DMS79 (cell line): ENCODE data around the gene TSC22D2.
"Not testable (repeated sequence)": the region's sequence is repeated elsewhere in the genome, so short reads cannot be mapped to it uniquely, and the experiment has no call there.

Experiments used
- DNase-seq: peaks from one replicate; lab custom pipeline; 2025; lab: John Stamatoyannopoulos, UW

Gene TSC22D2

DNA sequence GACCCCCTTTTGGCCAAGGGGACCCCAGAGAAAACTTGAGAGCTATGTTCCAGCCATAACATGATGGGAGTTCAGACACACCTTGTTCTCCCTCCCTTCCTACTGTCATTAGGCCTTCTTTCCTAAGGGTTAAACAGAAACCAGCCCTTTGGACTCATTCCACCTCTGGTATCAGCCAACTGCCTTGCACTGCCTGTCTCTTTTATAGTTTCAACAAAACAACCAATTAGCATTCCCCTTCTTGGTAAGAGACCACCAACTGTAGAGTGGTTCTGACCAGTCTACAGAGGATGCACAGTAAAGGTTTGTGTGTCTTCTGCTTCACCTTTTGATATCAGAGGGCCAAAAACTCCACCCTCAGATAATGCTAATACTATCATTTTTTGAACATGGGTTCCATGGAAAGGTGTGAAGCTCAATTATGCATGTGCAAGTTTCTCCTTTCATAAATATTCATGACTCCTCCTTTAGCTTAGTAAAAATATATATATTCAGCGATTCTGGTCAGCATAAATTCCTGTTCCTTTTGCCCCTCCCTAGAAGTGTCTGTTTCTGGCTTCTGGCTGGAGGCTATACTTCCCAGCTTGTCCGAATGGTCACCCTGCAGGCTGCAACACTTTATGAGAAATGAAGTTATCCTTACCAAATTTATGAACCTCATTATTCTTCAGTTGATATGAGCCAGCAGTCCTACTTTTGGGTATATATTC is 82.3 kb downstream of the TSC22D2 start:
- DNase-seq = no peak

DNA sequence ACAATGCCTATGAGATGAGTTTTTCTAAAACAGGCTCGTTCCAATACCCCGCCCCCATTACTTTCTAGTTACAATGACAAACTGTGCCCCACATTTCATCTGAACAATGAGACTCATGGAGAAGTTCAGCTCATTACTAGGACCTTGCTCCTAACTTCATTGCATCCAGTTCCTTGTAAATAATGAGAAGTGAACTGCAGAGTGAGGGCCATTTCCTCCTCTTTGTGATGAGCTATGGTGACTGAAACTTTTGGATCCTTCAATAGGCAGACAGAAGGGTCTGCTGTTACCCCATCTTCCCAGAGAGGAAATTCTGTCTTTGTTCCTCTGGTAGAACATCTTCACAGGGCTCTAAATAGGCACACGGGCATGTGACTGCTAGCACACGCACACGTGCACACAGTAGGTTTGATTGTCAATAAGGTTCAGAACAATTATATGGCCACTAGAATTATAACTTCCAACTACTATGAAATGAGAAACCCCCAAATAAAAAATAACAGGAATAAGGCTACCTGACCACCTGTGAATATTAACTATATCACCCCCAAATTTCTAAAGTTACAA is 86.4 kb downstream of the TSC22D2 start:
- no peak for DNase-seq

DNA sequence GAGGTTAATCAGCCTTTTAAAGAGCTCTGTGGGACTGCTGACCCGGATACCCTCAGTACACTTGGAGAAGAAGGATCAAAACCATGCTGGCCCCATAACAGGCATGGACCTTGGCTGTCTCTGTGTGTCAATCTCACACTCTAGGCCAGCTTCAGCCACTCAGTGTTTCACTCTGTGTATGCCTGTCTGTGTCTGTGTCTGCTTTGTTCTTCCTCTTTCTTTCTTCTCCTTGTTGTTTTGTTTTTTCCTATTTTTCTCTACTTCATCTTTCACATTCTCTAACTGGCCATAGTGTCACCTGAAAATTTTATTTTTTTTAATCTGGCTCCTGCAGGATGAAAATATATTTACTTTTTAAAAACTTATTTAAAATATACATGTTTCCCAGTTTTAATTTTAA is 87.1 kb downstream of the TSC22D2 start:
- no peak for DNase-seq

DNA sequence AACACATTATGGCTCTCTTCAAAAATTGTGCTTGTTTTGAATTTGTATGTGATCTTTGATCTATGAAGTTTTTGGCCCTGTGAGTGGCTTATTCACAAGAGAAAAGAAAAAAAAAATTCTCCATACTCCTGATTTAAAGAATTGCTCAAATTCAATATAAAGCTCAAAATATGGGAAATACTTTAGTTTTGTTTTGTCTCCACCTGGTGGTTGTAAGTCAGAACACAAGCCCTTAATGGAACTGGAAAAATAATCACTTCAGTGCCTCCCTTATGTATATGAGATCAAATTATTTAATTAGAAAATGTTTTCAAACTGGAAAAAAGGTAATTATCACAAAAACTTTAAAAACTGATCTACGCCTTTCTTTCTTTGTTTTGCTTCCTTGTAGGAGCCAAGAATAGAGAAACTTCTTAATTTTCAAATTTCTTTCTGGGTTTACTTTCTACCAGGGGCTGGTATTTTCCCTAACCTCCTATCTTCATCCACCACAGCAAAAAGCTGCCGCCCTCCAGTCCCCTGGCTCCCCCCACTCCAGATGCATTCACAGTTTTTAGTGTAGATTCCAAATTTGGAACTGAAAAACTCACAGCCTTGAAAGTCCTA is 87.6 kb downstream of the TSC22D2 start:
- DNase-seq = no peak

DNA sequence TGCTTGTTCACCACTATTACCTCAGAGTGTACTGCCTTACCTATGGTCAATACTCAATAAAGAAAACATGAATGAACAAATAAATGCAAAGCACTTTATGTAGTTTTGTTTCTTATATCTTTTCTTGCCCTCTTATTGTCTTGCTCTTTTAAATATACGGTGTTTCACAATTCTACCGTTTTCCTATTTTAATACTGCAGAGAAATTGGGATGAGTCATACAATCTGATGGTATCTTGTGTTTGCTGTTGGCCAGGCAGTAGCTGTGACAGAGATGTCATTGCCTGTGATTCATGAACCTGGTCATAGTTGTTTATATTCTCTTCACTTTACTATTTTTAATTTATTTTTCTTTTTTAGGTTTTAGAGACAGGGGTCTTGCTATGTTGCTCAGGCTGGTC is 89.9 kb downstream of the TSC22D2 start:
- no peak for DNase-seq

GRCh38 chr3:150500960-150501359 is 92.9 kb downstream of the TSC22D2 start:
- not testable (repeated sequence) for DNase-seq

DNA sequence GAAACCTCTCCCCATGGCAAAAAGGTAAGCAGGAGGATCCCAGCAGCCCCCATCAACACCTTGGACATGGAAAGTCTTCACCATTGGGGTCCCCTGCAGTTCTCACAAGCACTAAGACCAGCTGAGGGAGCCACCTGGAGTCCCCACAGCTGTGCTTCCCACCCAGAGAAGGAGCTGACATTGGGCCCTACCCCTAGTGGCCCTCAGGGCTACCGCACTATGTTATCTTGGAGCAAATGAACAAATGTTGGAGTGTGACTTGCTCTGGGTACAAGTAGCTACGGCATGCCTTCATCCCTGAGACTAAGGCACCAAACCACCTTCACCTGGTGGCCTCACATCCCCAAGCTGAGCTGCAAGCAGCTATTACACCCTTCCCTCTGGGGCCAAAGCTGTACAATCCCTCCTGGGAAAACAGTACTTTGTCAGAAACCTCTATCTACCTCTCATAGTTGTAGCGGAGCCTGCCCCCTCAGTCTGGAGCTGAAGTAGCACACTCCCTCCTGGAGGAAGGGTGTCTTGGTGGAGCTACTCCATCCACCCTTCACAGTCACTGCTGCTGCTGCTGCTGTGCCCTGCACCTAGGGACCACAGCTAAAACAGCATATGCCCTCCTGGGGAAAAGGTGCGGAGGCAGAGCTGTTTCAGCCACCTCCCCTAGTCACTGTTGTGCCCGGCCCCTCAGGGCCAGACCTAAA is 95.5 kb downstream of the TSC22D2 start:
- DNase-seq = no peak

- DNase-seq = no peak
Observed at GRCh38 chr3:150504483-150504882, 96.4 kb downstream of the TSC22D2 start.

DNA sequence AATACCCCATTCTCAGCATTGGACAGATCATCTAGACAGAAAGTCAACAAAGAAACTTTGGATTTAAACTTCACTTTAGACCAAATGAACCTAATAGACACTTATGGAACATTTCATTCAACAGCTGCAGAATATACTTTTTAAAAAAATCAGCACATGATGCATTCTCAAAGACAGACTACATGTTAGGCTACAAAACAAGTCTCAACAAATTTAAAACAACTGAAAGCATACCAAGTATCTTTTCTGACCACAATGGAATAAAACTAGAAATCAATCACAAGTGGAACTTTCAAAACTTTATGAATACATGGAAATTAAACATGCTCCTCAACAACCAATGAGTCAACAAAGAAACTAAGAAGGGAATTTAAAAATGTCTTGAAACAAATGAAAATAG is 100.3 kb downstream of the TSC22D2 start:
- DNase-seq = no peak

- DNase-seq = no peak
Observed at GRCh38 chr3:150509780-150510179, 101.7 kb downstream of the TSC22D2 start.

GRCh38 chr3:150511122-150511821 is 103.2 kb downstream of the TSC22D2 start:
- no peak for DNase-seq

- no peak for DNase-seq
Observed at GRCh38 chr3:150515210-150515609, 107.1 kb downstream of the TSC22D2 start.
